ENCODE results near the gene WNT2B. TPM values are rescaled to one million over a fixed set of nuclear protein-coding genes. Genes with fewer than 3 reads are reported as not detected.

WNT2B gene
- total RNA-seq, 4 donors from 2014 or later = 0.78 to 2.6 (median 1.4) TPM

GRCh38 chr1:112502826-112503225 lies 5.9 kb upstream of the WNT2B start:
- Histone ChIP-seq H3K4me1 (peaks cover 2 to 16% of the 10 kb centered on the region in 2 donors), H3K4me3 (replicated peaks in 1 of 3) (no peak overlapping the region), H3K36me3 (no peaks in the 10 kb centered on the region), H3K9me3 (no peaks in the 10 kb centered on the region), H3K27me3 (no peaks in the 10 kb centered on the region), H3K27ac (no peak overlapping the region)
- intact Hi-C loops (cut with DNase I) = loop anchor here (10.0 kb wide), 1 partner anchor 202 kb away; the partner anchor contains the start of gene RHOC
- TF ChIP-seq POLR2A (IDR thresholded peaks at IDR 0.05) (no peak), CTCF (IDR thresholded peaks at IDR 0.05) (no peak)
- WGBS, 2 donors = 81 to 89% methylated on average over 2 of the region's 2 CpGs
- DNase-seq = no peak

GRCh38 chr1:112504001-112504660 lies 4.6 kb upstream of the WNT2B start:
- TF ChIP-seq CTCF (IDR thresholded peaks at IDR 0.05) = no peak
- TF ChIP-seq POLR2A (IDR thresholded peaks at IDR 0.05) = no peak

GRCh38 chr1:112504661-112505399 lies 3.9 kb upstream of the WNT2B start:
- Histone ChIP-seq H3K9me3 (no peaks in the 10 kb centered on the region), H3K4me1 (peaks cover 9 to 29% of the 10 kb centered on the region in 2 donors), H3K27ac (no peak overlapping the region), H3K4me3 (replicated peaks in 1 of 3) (no peak overlapping the region), H3K36me3 (no peaks in the 10 kb centered on the region), H3K27me3 (peaks cover 6% of the 10 kb centered on the region)
- DNase-seq = no peak
- intact Hi-C loops (cut with DNase I) = loop anchor here (10.0 kb wide), 1 partner anchor 200 kb away; the partner anchor contains the start of gene RHOC
- 58 to 68% methylated on average over 6 of the region's 6 CpGs for WGBS, 2 donors
- no peak for TF ChIP-seq POLR2A (IDR thresholded peaks at IDR 0.05)
- no peak for TF ChIP-seq CTCF (IDR thresholded peaks at IDR 0.05)

More at GRCh38 chr1:112504001-112504660, 4.6 kb upstream of the WNT2B start:
- no peaks in the 10 kb centered on the region for H3K36me3 ChIP-seq
- peaks cover 9 to 27% of the 10 kb centered on the region in 2 donors for H3K4me1 ChIP-seq
- no peak for DNase-seq
- intact Hi-C loops (cut with DNase I) = loop anchor here (10.0 kb wide), 1 partner anchor 201 kb away; the partner anchor contains the start of gene RHOC
- WGBS, 2 donors = 84 to 87% methylated on average over 11 of the region's 11 CpGs
- peaks cover 4% of the 10 kb centered on the region for H3K27me3 ChIP-seq
- H3K9me3 ChIP-seq = no peaks in the 10 kb centered on the region
- H3K27ac ChIP-seq = no peak overlapping the region
- no peak overlapping the region for H3K4me3 ChIP-seq (replicated peaks in 1 of 3)

- Histone ChIP-seq H3K27me3 (peaks cover 6% of the 10 kb centered on the region), H3K4me1 (peaks cover 9 to 29% of the 10 kb centered on the region in 2 donors), H3K9me3 (no peaks in the 10 kb centered on the region), H3K27ac (no peak overlapping the region), H3K36me3 (no peaks in the 10 kb centered on the region), H3K4me3 (replicated peaks in 1 of 3) (no peak overlapping the region)
- WGBS, 2 donors = 83 to 100% methylated on average over 1 of the region's 1 CpG
- no peak for DNase-seq
- intact Hi-C loops (cut with DNase I) = loop anchor here (10.0 kb wide), 1 partner anchor 199 kb away; the partner anchor contains the start of gene RHOC
- TF ChIP-seq CTCF (IDR thresholded peaks at IDR 0.05) (no peak), POLR2A (IDR thresholded peaks at IDR 0.05) (no peak)
Observed at GRCh38 chr1:112505400-112505785, 3.4 kb upstream of the WNT2B start.

GRCh38 chr1:112505878-112506277 lies 2.9 kb upstream of the WNT2B start:
- Histone ChIP-seq H3K4me1 (peaks cover 9 to 29% of the 10 kb centered on the region in 2 donors), H3K4me3 (replicated peaks in 1 of 3) (no peak overlapping the region), H3K27ac (no peak overlapping the region), H3K9me3 (no peaks in the 10 kb centered on the region), H3K27me3 (peaks cover 6% of the 10 kb centered on the region), H3K36me3 (no peaks in the 10 kb centered on the region)
- 80 to 87% methylated on average over 3 of the region's 3 CpGs for WGBS, 2 donors
- intact Hi-C loops (cut with DNase I) = loop anchor here (10.0 kb wide), 1 partner anchor 199 kb away; the partner anchor contains the start of gene RHOC
- DNase-seq = no peak
- TF ChIP-seq CTCF (IDR thresholded peaks at IDR 0.05) = no peak
- TF ChIP-seq POLR2A (IDR thresholded peaks at IDR 0.05) = no peak
